Measurements from ENCODE around the gene PRM3.

Gene PRM3

GRCh38 chr16:11283820-11284248 lies 10.4 kb upstream of the PRM3 start:
- in situ Hi-C loops (cut with MboI; ENCODE audit: low sequenced_read_pairs): no loop called here

GRCh38 chr16:11280616-11281522 lies 7.4 kb upstream of the PRM3 start, which contains the start of gene PRM1:
PRM1 (minus strand) TSS chr16:11281330; CDS start chr16:11281238, 92 bp downstream.
- in situ Hi-C loops (cut with MboI; ENCODE audit: low sequenced_read_pairs): no loop called here

- in situ Hi-C loops (cut with MboI; ENCODE audit: low sequenced_read_pairs): no loop called here
These were observed 5.5 kb upstream of the PRM3 start for GRCh38 chr16:11278681-11279628.

GRCh38 chr16:11277607-11278337 lies 4.3 kb upstream of the PRM3 start:
- in situ Hi-C loops (cut with MboI; ENCODE audit: low sequenced_read_pairs): no loop called here

GRCh38 chr16:11276896-11277593 lies 3.6 kb upstream of the PRM3 start:
- in situ Hi-C loops (cut with MboI; ENCODE audit: low sequenced_read_pairs): no loop called here

- in situ Hi-C loops (cut with MboI; ENCODE audit: low sequenced_read_pairs): no loop called here
These were observed 2.9 kb upstream of the PRM3 start, which contains the start of gene PRM2 for GRCh38 chr16:11276143-11276895. PRM2 (minus strand) TSS chr16:11276480; CDS start chr16:11276370, 110 bp downstream.

- in situ Hi-C loops (cut with MboI; ENCODE audit: low sequenced_read_pairs): no loop called here
These were observed 1.5 kb upstream of the PRM3 start for GRCh38 chr16:11274964-11275363.

- in situ Hi-C loops (cut with MboI; ENCODE audit: low sequenced_read_pairs): no loop called here
These were observed 394 bp upstream of the PRM3 start for GRCh38 chr16:11273721-11274324.

- in situ Hi-C loops (cut with MboI; ENCODE audit: low sequenced_read_pairs): no loop called here
These were observed 945 bp downstream of the PRM3 start for GRCh38 chr16:11272484-11272883.

- in situ Hi-C loops (cut with MboI; ENCODE audit: low sequenced_read_pairs): no loop called here
These were observed 1.8 kb downstream of the PRM3 start for GRCh38 chr16:11271610-11272009.

GRCh38 chr16:11270602-11271162 lies 2.7 kb downstream of the PRM3 start:
- in situ Hi-C loops (cut with MboI; ENCODE audit: low sequenced_read_pairs): no loop called here

GRCh38 chr16:11268921-11269375 lies 4.5 kb downstream of the PRM3 start, which contains the start of gene TNP2:
TNP2 (minus strand) TSS chr16:11269325; CDS start chr16:11269262, 63 bp downstream.
- in situ Hi-C loops (cut with MboI; ENCODE audit: low sequenced_read_pairs): no loop called here

GRCh38 chr16:11265124-11265523 lies 8.3 kb downstream of the PRM3 start:
- in situ Hi-C loops (cut with MboI; ENCODE audit: low sequenced_read_pairs): no loop called here

GRCh38 chr16:11264155-11264832 lies 9.1 kb downstream of the PRM3 start:
- in situ Hi-C loops (cut with MboI; ENCODE audit: low sequenced_read_pairs): no loop called here

GRCh38 chr16:11263737-11264136 lies 9.7 kb downstream of the PRM3 start:
- in situ Hi-C loops (cut with MboI; ENCODE audit: low sequenced_read_pairs): no loop called here

GRCh38 chr16:11262915-11263314 lies 10.5 kb downstream of the PRM3 start:
- in situ Hi-C loops (cut with MboI; ENCODE audit: low sequenced_read_pairs): no loop called here

GRCh38 chr16:11260596-11260966 lies 12.8 kb downstream of the PRM3 start:
- in situ Hi-C loops (cut with MboI; ENCODE audit: low sequenced_read_pairs): no loop called here
